ENCODE measurements around the gene SDR42E2.

The SDR42E2 gene

GRCh38 chr16:22203091-22203490, 40.8 kb downstream of the SDR42E2 start:
- no peak for TF ChIP-seq CTCF (conservative IDR thresholded peaks at IDR 0.05)
- no peak overlapping the region for H3K27ac ChIP-seq

DNA sequence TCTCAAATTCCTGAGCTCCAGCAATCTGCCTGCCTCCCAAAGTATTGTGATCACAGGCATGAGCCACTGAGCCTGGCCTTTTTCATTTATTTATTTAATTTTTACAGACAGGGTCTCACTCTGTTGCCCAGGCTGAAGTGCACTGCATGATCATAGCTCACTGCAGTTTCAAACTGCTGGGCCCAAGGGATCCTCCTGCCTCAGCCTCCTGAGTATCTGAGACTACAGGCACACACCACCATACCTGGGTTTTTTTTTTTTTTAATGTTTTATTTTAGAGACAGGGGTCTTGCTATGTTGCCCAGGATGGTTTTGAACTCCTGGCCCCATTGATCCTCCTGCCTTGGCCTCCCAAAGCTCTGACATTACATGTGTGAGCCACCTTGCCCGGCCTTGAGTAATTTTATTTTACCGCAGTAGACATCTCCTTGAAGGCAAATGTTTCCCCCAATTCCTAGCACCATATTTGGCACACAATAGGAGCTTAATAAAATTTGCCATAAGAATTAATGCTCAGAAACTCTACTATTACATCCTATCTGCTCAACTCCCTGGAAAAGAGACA, 41.9 kb downstream of the SDR42E2 start:
- TF ChIP-seq CTCF (conservative IDR thresholded peaks at IDR 0.05), result no peak
- no peak overlapping the region for H3K27ac ChIP-seq

- peak overlapping the region; percentile 85 for H3K27ac ChIP-seq
- TF ChIP-seq CTCF (conservative IDR thresholded peaks at IDR 0.05), result no peak
These were observed 43.3 kb downstream of the SDR42E2 start for GRCh38 chr16:22205577-22206012.

DNA sequence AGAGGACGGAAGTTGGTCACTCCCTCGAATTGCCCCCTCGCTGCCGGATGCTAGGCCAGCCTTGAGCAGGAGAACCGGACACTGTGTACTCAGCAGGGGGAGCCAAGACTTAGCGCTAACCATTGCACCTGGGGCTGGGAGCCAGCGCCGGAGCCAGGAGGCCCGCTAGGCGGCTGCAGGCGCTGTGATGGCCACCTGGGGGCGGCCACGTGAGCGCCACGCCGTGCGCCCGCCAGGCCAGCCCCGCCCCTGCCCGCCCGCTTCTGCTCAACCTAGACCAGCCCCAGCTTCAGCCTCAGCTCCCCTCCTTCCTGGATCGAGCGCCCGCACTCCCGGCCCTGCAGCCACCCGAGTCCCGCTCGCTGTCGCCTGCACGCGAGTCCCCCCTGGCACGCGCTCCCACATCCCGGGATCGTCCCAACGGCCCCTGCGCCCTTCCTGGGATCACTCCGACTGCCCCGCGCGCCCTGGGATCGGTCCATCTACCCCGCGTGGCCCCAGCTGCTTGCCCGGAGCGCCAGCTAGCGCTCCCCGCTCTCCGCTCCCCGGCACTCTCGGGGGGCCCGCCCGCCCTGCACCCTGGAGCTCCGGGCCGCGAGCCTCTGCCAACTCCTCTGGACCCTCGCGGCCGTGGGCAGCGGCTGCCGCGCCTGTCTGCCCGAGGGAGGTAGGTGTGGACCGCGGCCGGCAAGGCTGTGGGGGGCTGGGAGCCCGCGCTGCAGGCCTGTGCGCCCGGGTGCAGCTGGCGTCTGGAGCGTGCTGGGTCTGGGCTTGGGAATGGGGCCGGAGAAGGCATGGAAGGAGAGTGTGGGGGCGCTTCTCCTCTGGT, 43.9 kb downstream of the SDR42E2 start, which contains the start of gene EEF2K:
TSS of gene EEF2K (plus strand) at position 266 of the 829 bp plus-strand sequence. CDS start 19,452 bp downstream, outside the sequence.
- TF ChIP-seq CTCF (conservative IDR thresholded peaks at IDR 0.05), result peak; percentile 77
- H3K27ac ChIP-seq, result peak within 1 kb of the TSS; percentile 85

GRCh38 chr16:22206842-22207714, 44.8 kb downstream of the SDR42E2 start:
- no peak for TF ChIP-seq CTCF (conservative IDR thresholded peaks at IDR 0.05)
- peak overlapping the region; percentile 85 for H3K27ac ChIP-seq

DNA sequence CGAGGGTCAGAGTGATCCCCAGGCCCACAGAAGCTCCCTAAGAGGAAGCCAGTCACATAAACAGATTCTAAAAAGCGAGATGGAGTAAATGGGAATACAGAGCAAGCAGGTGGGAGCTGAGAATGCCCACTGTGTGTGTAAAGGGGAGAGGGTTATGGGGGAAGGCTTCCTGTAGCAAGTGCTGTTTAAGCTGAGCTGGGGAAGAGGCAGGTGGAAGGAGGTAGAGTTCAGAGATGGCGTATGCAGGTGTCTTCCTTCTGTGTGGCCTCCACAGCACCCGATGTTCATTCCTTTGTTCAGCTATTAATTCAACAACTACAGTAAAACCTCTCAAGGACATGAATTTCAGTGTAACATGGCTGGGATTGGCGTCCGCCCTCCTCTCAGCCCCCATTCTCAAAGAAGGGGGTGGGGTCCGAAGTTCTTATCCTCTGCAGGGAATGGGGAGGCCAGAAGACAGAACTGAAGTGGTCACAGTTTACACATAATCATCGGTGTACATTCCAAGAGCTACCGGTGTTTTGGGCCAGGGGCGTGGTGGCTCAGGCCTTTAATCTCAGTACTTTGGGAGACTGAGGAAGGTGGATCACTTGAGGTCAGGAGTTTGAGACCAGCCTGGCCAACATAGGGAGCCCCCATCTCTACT, 45.5 kb downstream of the SDR42E2 start:
- H3K27ac ChIP-seq, result peak overlapping the region; percentile 85; the same call in 1 of the 2 replicates
- TF ChIP-seq CTCF (conservative IDR thresholded peaks at IDR 0.05), result no peak
